MM.1S (cell line): ENCODE measurements around the gene CBLB.

Source experiments
- EZH2 ChIP-seq: fragments of 300-600 bp; sonication (generic); optimal IDR thresholded peaks from 2 replicates; pipeline ENCODE3; 2017; ENCODE audit warnings: low read depth, mild to moderate bottlenecking, antibody characterized with exemption, low read length, mixed read lengths
- TF ChIP-seq, protein P1 (sequence below): fragments of 300-600 bp; sonication (generic); IDR thresholded peaks from 2 replicates; pipeline ENCODE4 v1.5.1; 2016; ENCODE audit warnings: antibody characterized with exemption, low read length, mixed read lengths

DNA sequence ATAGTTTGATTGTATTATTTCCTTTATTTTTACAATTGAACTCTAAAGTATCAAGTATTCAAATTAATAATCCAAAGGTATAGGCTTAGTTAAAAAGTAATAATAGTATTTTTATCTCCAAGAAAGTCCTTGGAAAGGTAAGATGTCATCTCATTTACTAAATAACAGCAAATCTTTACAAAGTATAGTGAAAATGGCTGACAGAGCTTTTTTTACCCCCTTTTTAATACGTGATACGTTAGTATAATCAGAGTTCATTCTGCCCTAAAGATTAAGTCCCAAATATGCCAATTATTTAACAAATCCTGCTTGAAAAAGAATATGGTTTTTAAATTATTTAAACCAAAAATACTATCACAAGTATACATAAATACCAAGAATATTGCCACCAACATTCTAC, 12.2 kb downstream of the CBLB start:
- TF ChIP-seq, protein P1, sequence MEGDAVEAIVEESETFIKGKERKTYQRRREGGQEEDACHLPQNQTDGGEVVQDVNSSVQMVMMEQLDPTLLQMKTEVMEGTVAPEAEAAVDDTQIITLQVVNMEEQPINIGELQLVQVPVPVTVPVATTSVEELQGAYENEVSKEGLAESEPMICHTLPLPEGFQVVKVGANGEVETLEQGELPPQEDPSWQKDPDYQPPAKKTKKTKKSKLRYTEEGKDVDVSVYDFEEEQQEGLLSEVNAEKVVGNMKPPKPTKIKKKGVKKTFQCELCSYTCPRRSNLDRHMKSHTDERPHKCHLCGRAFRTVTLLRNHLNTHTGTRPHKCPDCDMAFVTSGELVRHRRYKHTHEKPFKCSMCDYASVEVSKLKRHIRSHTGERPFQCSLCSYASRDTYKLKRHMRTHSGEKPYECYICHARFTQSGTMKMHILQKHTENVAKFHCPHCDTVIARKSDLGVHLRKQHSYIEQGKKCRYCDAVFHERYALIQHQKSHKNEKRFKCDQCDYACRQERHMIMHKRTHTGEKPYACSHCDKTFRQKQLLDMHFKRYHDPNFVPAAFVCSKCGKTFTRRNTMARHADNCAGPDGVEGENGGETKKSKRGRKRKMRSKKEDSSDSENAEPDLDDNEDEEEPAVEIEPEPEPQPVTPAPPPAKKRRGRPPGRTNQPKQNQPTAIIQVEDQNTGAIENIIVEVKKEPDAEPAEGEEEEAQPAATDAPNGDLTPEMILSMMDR, result no peak
- TF ChIP-seq EZH2, result no peak
